GM23248 (cell line): ENCODE data around the gene SOX18. TPM values are rescaled to one million over a fixed set of nuclear protein-coding genes. Genes with fewer than 3 reads are reported as not detected.

Experiments used
- DNase-seq: peaks from one replicate; pipeline ENCODE4 v3.0.0-alpha.2; 2015
- H2AFZ ChIP-seq: fragments of 200-600 bp; sonication (generic); 2 replicates; pipeline ENCODE4 v1.6.1; 2016; ENCODE audit warnings: antibody characterized with exemption
- H3F3A ChIP-seq: fragments of 200-600 bp; sonication (generic); 2 replicates; pipeline ENCODE4 v1.6.1; 2016; ENCODE audit warnings: mild to moderate bottlenecking, antibody characterized with exemption, mixed run types; ENCODE audit not compliant: insufficient read depth
- H3K27ac ChIP-seq: fragments of 200-600 bp; sonication (generic); 2 replicates; pipeline ENCODE4 v1.5.1; 2016; ENCODE audit warnings: mild to moderate bottlenecking
- H3K27me3 ChIP-seq: fragments of 200-600 bp; sonication (generic); replicated peaks from 2 replicates; pipeline ENCODE4 v1.6.1; 2016; ENCODE audit warnings: mild to moderate bottlenecking; ENCODE audit not compliant: insufficient read depth
- H3K36me3 ChIP-seq: fragments of 200-600 bp; sonication (generic); 2 replicates; pipeline ENCODE4 v1.6.1; 2016; ENCODE audit warnings: low read depth, mild to moderate bottlenecking
- H3K4me1 ChIP-seq: fragments of 200-600 bp; sonication (generic); 2 replicates; pipeline ENCODE4 v1.6.1; 2016; ENCODE audit warnings: mild to moderate bottlenecking; ENCODE audit not compliant: insufficient read depth
- H3K4me2 ChIP-seq: fragments of 200-600 bp; sonication (generic); one replicate; pipeline ENCODE4 v1.6.1; 2016; ENCODE audit warnings: mild to moderate bottlenecking; ENCODE audit not compliant: unreplicated experiment
- H3K4me3 ChIP-seq: fragments of 200-600 bp; sonication (generic); 2 replicates; pipeline ENCODE4 v1.5.1; 2016; ENCODE audit warnings: mild to moderate bottlenecking
- H3K79me2 ChIP-seq: fragments of 200-600 bp; sonication (generic); 2 replicates; pipeline ENCODE4 v1.6.1; 2016; ENCODE audit warnings: mild to moderate bottlenecking; ENCODE audit not compliant: insufficient read depth
- H3K9ac ChIP-seq: fragments of 200-600 bp; sonication (generic); 2 replicates; pipeline ENCODE4 v1.6.1; 2016; ENCODE audit warnings: mild to moderate bottlenecking
- H3K9me2 ChIP-seq: fragments of 200-600 bp; sonication (generic); 2 replicates; pipeline ENCODE4 v1.6.1; 2016; ENCODE audit warnings: mixed run types, mild to moderate bottlenecking, moderate library complexity; ENCODE audit not compliant: insufficient read depth
- H3K9me3 ChIP-seq: fragments of 200-600 bp; sonication (generic); one replicate; pipeline ENCODE4 v1.6.1; 2017; ENCODE audit warnings: low read depth
- H4K20me1 ChIP-seq: fragments of 200-600 bp; sonication (generic); 2 replicates; pipeline ENCODE4 v1.6.0; 2016; ENCODE audit not compliant: insufficient read depth
- EZH2 ChIP-seq: fragments of 200-600 bp; sonication (generic); IDR thresholded peaks from 2 replicates; pipeline ENCODE4 v1.6.1; 2018; ENCODE audit warnings: antibody characterized with exemption, mild to moderate bottlenecking; ENCODE audit not compliant: insufficient read depth, poor library complexity, severe bottlenecking
- EZH2phosphoT487 ChIP-seq: fragments of 200-600 bp; sonication (generic); IDR thresholded peaks from 2 replicates; pipeline ENCODE4 v1.6.1; 2018; ENCODE audit warnings: antibody characterized with exemption, moderate library complexity, mild to moderate bottlenecking, low read depth; ENCODE audit not compliant: insufficient read depth
- WGBS, 2 experiments: methylation state at CpG; one replicate each; pipeline ENCODE4 v1.1.6; 2015 to 2017; ENCODE audit warnings: low lambda C conversion rate in 2 of 2, low coverage in 1 of 2; ENCODE audit errors: missing lambda C conversion rate in 2 of 2; 5-methylcytosine and 5-hydroxymethylcytosine counted together
- in situ Hi-C: fragments of 300-500 bp; cut with MboI; formaldehyde crosslinking; loops from 2 replicates; pipeline ENCODE4 v1.15.0; 2020
- polyA plus RNA-seq: library from polyadenylated mRNA; unstranded; fragments of >200 nt; fragmentation: Nextera tagmentation; extraction: Ambion mirVana; gene quantifications from 2 replicates; pipeline ENCODE4 v1.2.1, GENCODE V29; 2016
- total RNA-seq: library from RNA; depleted of rRNA; stranded (reverse); fragments of >200 nt; shearing (Covaris generic); gene quantifications from 2 replicates; pipeline ENCODE4 v1.2.3, GENCODE V29; 2014

SOX18 gene
- total and polyA plus RNA-seq, 2 experiments from 2014 or later = not detected

- Histone ChIP-seq H4K20me1 (no peaks in the 10 kb centered on the region), H2AFZ (no peak overlapping the region)
- no peak for DNase-seq
Observed at GRCh38 chr20:64082126-64082731, 32.8 kb upstream of the SOX18 start.

GRCh38 chr20:64081624-64081964 lies 32.2 kb upstream of the SOX18 start:
- H3F3A ChIP-seq = no peaks in the 10 kb centered on the region
- H3K27ac ChIP-seq = no peak overlapping the region
- no peaks in the 10 kb centered on the region for H3K36me3 ChIP-seq
- H3K79me2 ChIP-seq = no peaks in the 10 kb centered on the region
- no peak for DNase-seq
- H3K9me2 ChIP-seq = no peaks in the 10 kb centered on the region
- no peaks in the 10 kb centered on the region for H4K20me1 ChIP-seq
- H3K9me3 ChIP-seq = no peaks in the 10 kb centered on the region
- H2AFZ ChIP-seq = no peak overlapping the region
- in situ Hi-C loops = no loop called here
- no peak overlapping the region for H3K9ac ChIP-seq
- TF ChIP-seq EZH2phosphoT487 (no peak), EZH2 (no peak)
- peaks cover 4% of the 10 kb centered on the region; the same call in 1 of the 2 replicates for H3K27me3 ChIP-seq
- no peak overlapping the region for H3K4me2 ChIP-seq
- 76 to 80% methylated on average over 6 of the region's 6 CpGs for WGBS, 2 experiments
- no peak overlapping the region for H3K4me3 ChIP-seq
- peaks cover 10% of the 10 kb centered on the region for H3K4me1 ChIP-seq

More at GRCh38 chr20:64082126-64082731, 32.8 kb upstream of the SOX18 start:
- no peak overlapping the region for H3K27ac ChIP-seq
- no peak overlapping the region for H3K4me2 ChIP-seq
- H3K4me3 ChIP-seq = no peak overlapping the region
- no peaks in the 10 kb centered on the region for H3F3A ChIP-seq
- peaks cover 10% of the 10 kb centered on the region for H3K4me1 ChIP-seq
- WGBS, 2 experiments = 12 to 34% methylated on average over 10 to 13 of the region's 13 CpGs
- in situ Hi-C loops = no loop called here
- H3K79me2 ChIP-seq = no peaks in the 10 kb centered on the region
- H3K9ac ChIP-seq = no peak overlapping the region
- peaks cover 4% of the 10 kb centered on the region; the same call in 1 of the 2 replicates for H3K27me3 ChIP-seq
- TF ChIP-seq EZH2 (no peak), EZH2phosphoT487 (no peak)
- H3K36me3 ChIP-seq = no peaks in the 10 kb centered on the region
- H3K9me3 ChIP-seq = no peaks in the 10 kb centered on the region
- no peaks in the 10 kb centered on the region for H3K9me2 ChIP-seq

- H3K27me3 ChIP-seq = no peaks in the 10 kb centered on the region; the same call in 1 of the 2 replicates
- H4K20me1 ChIP-seq = no peaks in the 10 kb centered on the region
- peaks cover 10% of the 10 kb centered on the region for H3K4me1 ChIP-seq
- H3K9me3 ChIP-seq = no peaks in the 10 kb centered on the region
- no peaks in the 10 kb centered on the region for H3K79me2 ChIP-seq
- H2AFZ ChIP-seq = no peak overlapping the region
- WGBS, 2 experiments = 81 to 83% methylated on average over 14 of the region's 17 CpGs
- H3F3A ChIP-seq = no peaks in the 10 kb centered on the region
- no peak for DNase-seq
- TF ChIP-seq EZH2phosphoT487 (no peak), EZH2 (no peak)
- H3K27ac ChIP-seq = no peak overlapping the region
- H3K4me2 ChIP-seq = no peak overlapping the region
- H3K9ac ChIP-seq = no peak overlapping the region
- H3K36me3 ChIP-seq = no peaks in the 10 kb centered on the region
- H3K4me3 ChIP-seq = peak overlapping the region; percentile 60; the same call in 1 of the 2 replicates
- in situ Hi-C loops = no loop called here
- no peaks in the 10 kb centered on the region for H3K9me2 ChIP-seq
Observed at GRCh38 chr20:64080813-64081623, 31.6 kb upstream of the SOX18 start.

- in situ Hi-C loops = no loop called here
- Histone ChIP-seq H3K4me3 (peak within 1 kb of the TSS; percentile 78), H3K9ac (peak within 1 kb of the TSS; percentile 73), H3K4me2 (peak within 1 kb of the TSS; percentile 68), H3F3A (no peaks in the 10 kb centered on the region), H2AFZ (peak within 1 kb of the TSS; percentile 70), H3K79me2 (no peaks in the 10 kb centered on the region), H3K9me3 (no peaks in the 10 kb centered on the region), H4K20me1 (no peaks in the 10 kb centered on the region), H3K4me1 (peaks cover 10% of the 10 kb centered on the region), H3K27me3 (no peaks in the 10 kb centered on the region; the same call in 1 of the 2 replicates), H3K36me3 (no peaks in the 10 kb centered on the region), H3K9me2 (no peaks in the 10 kb centered on the region), H3K27ac (no peak within 1 kb of the TSS)
- DNase-seq = peak; percentile 36
- WGBS, 2 experiments = 8 to 10% methylated on average over 26 to 39 of the region's 62 CpGs
- TF ChIP-seq EZH2phosphoT487 (no peak), EZH2 (no peak)
Observed at GRCh38 chr20:64080013-64080812, 30.8 kb upstream of the SOX18 start, which contains the start of gene OPRL1. TSS of gene OPRL1 (plus strand) at chr20:64080082. CDS start at chr20:64092721, 12,639 bp downstream.
